Lower leg skin (tissue), 3 donors: ENCODE data around the gene SETD7.

Experiments used
- CTCF ChIP-seq, 3 donors: fragments of 450-650 bp; IDR thresholded peaks; one replicate each; pipeline ENCODE4 v1.5.1; 2016; ENCODE audit warnings: antibody characterized with exemption in 3 of 3, mild to moderate bottlenecking in 3 of 3, moderate library complexity in 2 of 3
- POLR2A ChIP-seq, 2 donors: fragments of 450-650 bp; IDR thresholded peaks; one replicate each; pipeline ENCODE4 v1.6.1; 2016 to 2017; ENCODE audit warnings: antibody characterized with exemption in 2 of 2, mild to moderate bottlenecking in 1 of 2, moderate library complexity in 1 of 2

- no peak for TF ChIP-seq CTCF (IDR thresholded peaks at IDR 0.05)
- no peak for TF ChIP-seq POLR2A (IDR thresholded peaks at IDR 0.05)
These were observed 103.0 kb downstream of the SETD7 start for GRCh38 chr4:139453041-139453370.
